IMR-90 (cell line): ENCODE data around the gene TMBIM6. TPM values are rescaled to one million over a fixed set of nuclear protein-coding genes. Genes with fewer than 3 reads are reported as not detected.

Source experiments
- ATAC-seq: fragments of 200-7000 bp; cut with Tn5 transposase; 2 replicates; pipeline ENCODE4 v1.9.1; 2020; ENCODE audit warnings: low read depth, mild to moderate bottlenecking, moderate library complexity
- BruUV-seq: library from RNA; stranded (reverse); fragments of 400-500 nt; replicated peaks from 2 replicates; lab custom pipeline; 2021; lab: Mats Ljungman, UMichigan
- CTCF ChIA-PET: fragments of 300-600 bp; formaldehyde crosslinking; extraction: SDS; loops from one replicate; lab custom pipeline; 2021; ENCODE audit warnings: antibody characterized with exemption; lab: Yijun Ruan, JAX
- POLR2A ChIA-PET: fragments of 300-600 bp; sonication (Branson Sonifier 250); formaldehyde crosslinking; loops from one replicate; lab custom pipeline; 2022; ENCODE audit warnings: antibody characterized with exemption; ENCODE audit not compliant: unreplicated experiment; lab: Charles Lee
- DNase-seq: peaks from one replicate; pipeline ENCODE4 v3.0.0; 2013
- H2AFZ ChIP-seq: replicated peaks from 2 replicates; pipeline ENCODE3; 2013; ENCODE audit warnings: low read length, mild to moderate bottlenecking; ENCODE audit not compliant: poor library complexity
- H2AK5ac ChIP-seq: 2 replicates; pipeline ENCODE4 v1.6.1; 2013; ENCODE audit warnings: low read depth, low read length, inconsistent platforms
- H2AK9ac ChIP-seq: replicated peaks from 2 replicates; pipeline ENCODE3; 2013; ENCODE audit warnings: mild to moderate bottlenecking, low read depth, low read length, moderate library complexity; ENCODE audit not compliant: poor library complexity
- H2BK120ac ChIP-seq: 2 replicates; pipeline ENCODE4 v1.6.1; 2013; ENCODE audit warnings: low read depth, low read length, inconsistent platforms
- H2BK15ac ChIP-seq: 3 replicates; pipeline ENCODE4 v1.6.1; 2013; ENCODE audit warnings: low read depth, low read length, inconsistent platforms
- H2BK20ac ChIP-seq: 2 replicates; pipeline ENCODE4 v1.6.1; 2013; ENCODE audit warnings: low read depth, mild to moderate bottlenecking, inconsistent platforms, low read length, moderate library complexity
- H2BK5ac ChIP-seq: 2 replicates; pipeline ENCODE4 v1.6.1; 2013; ENCODE audit warnings: mild to moderate bottlenecking, low read depth, low read length, inconsistent platforms; ENCODE audit not compliant: poor library complexity, severe bottlenecking
- H3K14ac ChIP-seq: replicated peaks from 2 replicates; pipeline ENCODE4 v1.6.1; 2013; ENCODE audit warnings: low read depth, low read length, inconsistent platforms
- H3K18ac ChIP-seq: 2 replicates; pipeline ENCODE4 v1.6.1; 2013; ENCODE audit warnings: low read depth, low read length, control low read depth
- H3K23ac ChIP-seq: 2 replicates; pipeline ENCODE4 v1.6.1; 2013; ENCODE audit warnings: low read depth, low read length, inconsistent platforms
- H3K27ac ChIP-seq: 2 replicates; pipeline ENCODE4 v1.5.1; 2013; ENCODE audit warnings: mild to moderate bottlenecking, control low read depth, low read length; ENCODE audit not compliant: insufficient read depth
- H3K27me3 ChIP-seq: 2 replicates; pipeline ENCODE4 v1.6.1; 2013; ENCODE audit warnings: low read length; ENCODE audit not compliant: control insufficient read depth, insufficient read depth
- H3K36me3 ChIP-seq: 2 replicates; pipeline ENCODE4 v1.6.1; 2013; ENCODE audit warnings: low read length, mixed read lengths; ENCODE audit not compliant: control insufficient read depth, insufficient read depth
- H3K4ac ChIP-seq: 2 replicates; pipeline ENCODE4 v1.6.1; 2013; ENCODE audit warnings: low read depth, low read length, inconsistent platforms
- H3K4me1 ChIP-seq: 2 replicates; pipeline ENCODE4 v1.6.1; 2013; ENCODE audit warnings: low read length, mixed read lengths; ENCODE audit not compliant: control insufficient read depth, insufficient read depth
- H3K4me2 ChIP-seq: 2 replicates; pipeline ENCODE4 v1.6.1; 2013; ENCODE audit warnings: low read depth, mild to moderate bottlenecking, control low read depth, low read length, moderate library complexity
- H3K4me3 ChIP-seq: 2 replicates; pipeline ENCODE4 v1.5.1; 2013; ENCODE audit warnings: low read depth, mild to moderate bottlenecking, control low read depth, low read length, moderate library complexity; ENCODE audit not compliant: insufficient read depth
- H3K56ac ChIP-seq: 2 replicates; pipeline ENCODE4 v1.6.1; 2013; ENCODE audit warnings: low read length, inconsistent platforms; ENCODE audit not compliant: insufficient read depth; ENCODE audit errors: extremely low read depth
- H3K79me1 ChIP-seq, 2 experiments: 2 replicates each; pipeline ENCODE4 v1.6.1; 2013; ENCODE audit warnings: low read length in 2 of 2, inconsistent platforms in 1 of 2, low read depth in 1 of 2
- H3K9ac ChIP-seq: 2 replicates; pipeline ENCODE4 v1.6.1; 2013; ENCODE audit warnings: low read depth, low read length, control low read depth
- H3K9me1 ChIP-seq: 2 replicates; pipeline ENCODE4 v1.6.1; 2013; ENCODE audit warnings: low read length, inconsistent platforms; ENCODE audit not compliant: insufficient read depth
- H3K9me3 ChIP-seq: 2 replicates; pipeline ENCODE4 v1.6.1; 2013; ENCODE audit warnings: low read length; ENCODE audit not compliant: control insufficient read depth, insufficient read depth
- H4K20me1 ChIP-seq: 2 replicates; pipeline ENCODE4 v1.6.1; 2013; ENCODE audit warnings: low read length, inconsistent platforms; ENCODE audit not compliant: insufficient read depth
- H4K5ac ChIP-seq: 2 replicates; pipeline ENCODE4 v1.6.1; 2013; ENCODE audit warnings: mild to moderate bottlenecking, low read depth, low read length, control low read depth
- H4K8ac ChIP-seq, 2 experiments: 2 replicates each; pipeline ENCODE4 v1.6.1; 2013; ENCODE audit warnings: low read depth in 2 of 2, low read length in 2 of 2, control low read depth in 1 of 2, inconsistent platforms in 1 of 2
- H4K91ac ChIP-seq: 2 replicates; pipeline ENCODE4 v1.6.1; 2013; ENCODE audit warnings: low read depth, low read length, inconsistent platforms; ENCODE audit not compliant: insufficient read depth
- CEBPB ChIP-seq: IDR thresholded peaks from 2 replicates; pipeline ENCODE4 v1.6.1; 2012; ENCODE audit warnings: low read depth, low read length, improper control_type of control experiment
- SMC3 ChIP-seq: fragments of 150-350 bp; IDR thresholded peaks from 2 replicates; pipeline ENCODE4 v1.6.1; 2016; ENCODE audit warnings: low read depth, mild to moderate bottlenecking, antibody characterized with exemption, low read length, moderate library complexity
- WGBS, 2 experiments: methylation state at CpG; one replicate each; pipeline versions ENCODE4 v1.1.5 to v1.1.7; 2013; ENCODE audit warnings: missing lambda C conversion rate in 2 of 2; ENCODE audit not compliant: insufficient read length in 1 of 2; ENCODE audit errors: extremely low coverage in 2 of 2; 5-methylcytosine and 5-hydroxymethylcytosine counted together
- dilution Hi-C: fragments of 300-500 bp; cut with HindIII; formaldehyde crosslinking; loops from one replicate; pipeline ENCODE4 v1.14.3; 2018; ENCODE audit warnings: low sequenced_read_pairs; ENCODE audit not compliant: unreplicated experiment
- in situ Hi-C: fragments of 300-500 bp; cut with MboI; formaldehyde crosslinking; loops from 3 replicates; pipeline ENCODE4 v1.14.3; 2019; ENCODE audit warnings: low sequenced_read_pairs, inconsistent platforms, mixed read lengths
- intact Hi-C: fragments of 100-400 bp; cut with micrococcal nuclease; formaldehyde crosslinking; loops from 2 replicates; pipeline ENCODE4 v1.10.0; 2022
- polyA plus RNA-seq, 3 experiments: library from polyadenylated mRNA; depleted of rRNA; stranded (reverse); fragments of >200 nt; gene quantifications; 2 replicates each; pipeline ENCODE4 v1.2.3, GENCODE V29; 2012; ENCODE audit warnings: low replicate concordance in 1 of 3
- total RNA-seq: library from RNA; depleted of rRNA; stranded (reverse); fragments of >200 nt; gene quantifications from 2 replicates; pipeline ENCODE4 v1.2.3, GENCODE V29; 2012

The TMBIM6 gene
- total and polyA plus RNA-seq, 2 of the 4 experiments (the other 2 are of a cell fraction), result 255 to 285 TPM

DNA sequence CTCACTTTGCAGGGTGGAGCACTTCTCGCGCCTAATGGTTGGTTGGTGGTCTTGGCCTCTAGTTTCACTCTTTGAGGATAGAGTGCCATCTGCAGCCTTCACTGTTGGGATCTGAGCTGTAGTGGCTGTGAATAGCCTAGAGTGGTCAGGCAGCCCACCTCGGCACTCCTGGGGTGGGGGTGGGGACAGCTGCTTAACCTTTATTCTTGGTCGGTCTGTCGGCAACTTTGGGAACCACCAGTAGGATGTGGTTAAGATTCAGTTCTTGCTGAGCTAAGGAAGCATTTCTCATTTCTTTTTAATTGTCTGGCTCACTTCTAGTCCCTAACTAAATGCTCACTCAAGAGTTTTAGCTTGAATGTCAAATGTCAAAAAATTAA is 21.1 kb downstream of the TMBIM6 start:
- Histone ChIP-seq H3K27me3 (no peaks in the 10 kb centered on the region), H2BK15ac (no peak overlapping the region), H3K4me3 (no peak overlapping the region), H2BK5ac (no peak overlapping the region), H3K9ac (no peak overlapping the region), H2AK5ac (no peak overlapping the region), H3K18ac (no peak overlapping the region), H2BK20ac (no peak overlapping the region), H3K36me3 (peaks cover 61% of the 10 kb centered on the region), H3K79me1 (peaks cover 18 to 44% of the 10 kb centered on the region in 2 experiments), H3K27ac (no peak overlapping the region), H2BK120ac (no peak overlapping the region), H4K5ac (no peak overlapping the region), H3K9me1 (peaks cover 1% of the 10 kb centered on the region; the same call in 1 of the 2 replicates), H3K4ac (no peak overlapping the region), H3K23ac (no peak overlapping the region), H4K91ac (no peak overlapping the region), H3K56ac (no peak overlapping the region), H3K4me2 (no peak overlapping the region), H4K8ac (no peak overlapping the region), H2AK9ac (no peak overlapping the region), H3K14ac (no peak overlapping the region), H2AFZ (no peak overlapping the region), H3K4me1 (no peaks in the 10 kb centered on the region), H4K20me1 (peaks cover 26% of the 10 kb centered on the region), H3K9me3 (no peaks in the 10 kb centered on the region)
- CTCF ChIA-PET, result interaction anchor here (1.0 to 1.3 kb wide), 2 partner anchors 9 to 18 kb away, joined by 5 to 7 read pairs; no protein-coding TSS in a partner anchor
- in situ Hi-C loops, result no loop called here
- intact Hi-C loops, result loop anchor here (2.0 kb wide), 1 partner anchor 126 kb away; no protein-coding TSS in a partner anchor
- no peak for DNase-seq
- TF ChIP-seq SMC3 (no peak), CEBPB (no peak)
- dilution Hi-C loops, result no loop called here
- POLR2A ChIA-PET, result interaction anchor here (0.5 kb wide), 1 partner anchor 139 kb away, joined by 5 read pairs; the partner anchor contains the start of gene PRPF40B
- WGBS, 2 experiments, result no CpG with 5 or more reads among the region's 5 CpGs
- no peak for ATAC-seq
- no TSS peak for BruUV-seq
